GM19452 (cell line): ENCODE data around the gene LRRC45.

ENCODE experiments used
- ATAC-seq: cut with Tn5 transposase; IDR thresholded peaks from one replicate; pipeline ENCODE4 v1.9.1; 2021; ENCODE audit not compliant: unreplicated experiment

Gene LRRC45

DNA sequence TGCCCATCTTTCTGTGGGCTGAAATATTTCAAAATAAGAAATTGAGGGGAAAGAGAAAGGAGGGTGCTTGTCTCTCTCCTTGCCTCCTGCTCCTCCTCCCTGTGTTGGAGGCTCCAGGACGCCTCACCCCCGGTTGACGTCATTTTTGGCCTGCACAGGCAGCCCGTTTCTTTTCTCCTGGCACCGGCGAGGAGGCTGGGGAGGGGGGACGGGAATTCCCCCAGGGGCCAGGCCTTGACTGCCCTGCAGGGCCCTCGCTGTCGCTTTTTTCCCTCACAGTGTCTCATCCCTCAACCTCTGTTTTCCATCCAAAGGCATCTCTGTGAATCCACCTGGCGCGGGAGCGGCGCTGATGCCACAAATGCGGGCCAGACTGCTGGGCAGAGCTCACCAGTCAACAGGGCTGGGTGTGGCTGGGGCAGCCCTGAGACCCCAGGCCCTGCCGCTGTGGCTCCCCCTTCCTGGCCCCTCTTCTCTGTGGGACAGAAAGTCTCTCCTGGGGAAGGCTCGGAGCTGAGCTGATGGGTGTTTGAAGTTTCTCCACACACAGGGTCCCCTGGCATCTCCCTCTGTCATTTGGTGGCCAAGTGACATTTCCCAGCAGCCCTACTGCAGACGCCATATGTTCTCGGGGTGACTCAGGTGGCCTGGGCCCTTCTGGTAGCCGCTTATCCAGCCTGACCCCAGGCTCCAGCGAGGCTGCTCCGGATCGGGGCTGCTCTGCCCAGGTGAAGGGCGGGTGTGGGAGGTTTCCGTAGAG, 16.5 kb upstream of the LRRC45 start:
- no peak for ATAC-seq

DNA sequence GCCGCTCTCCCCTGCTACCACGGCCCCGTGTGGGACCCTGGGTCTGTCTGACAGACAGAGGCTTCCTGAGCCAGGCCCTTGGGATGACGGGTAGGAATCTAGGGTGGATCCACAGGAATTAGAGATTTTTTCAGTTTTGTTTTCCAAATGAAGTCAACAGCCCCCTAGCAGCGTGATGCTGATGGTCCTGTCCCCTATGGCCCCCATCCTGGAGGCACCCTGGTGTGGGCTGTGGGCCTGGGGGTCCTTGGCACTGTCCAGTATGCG, 15.9 kb upstream of the LRRC45 start:
- no peak for ATAC-seq

DNA sequence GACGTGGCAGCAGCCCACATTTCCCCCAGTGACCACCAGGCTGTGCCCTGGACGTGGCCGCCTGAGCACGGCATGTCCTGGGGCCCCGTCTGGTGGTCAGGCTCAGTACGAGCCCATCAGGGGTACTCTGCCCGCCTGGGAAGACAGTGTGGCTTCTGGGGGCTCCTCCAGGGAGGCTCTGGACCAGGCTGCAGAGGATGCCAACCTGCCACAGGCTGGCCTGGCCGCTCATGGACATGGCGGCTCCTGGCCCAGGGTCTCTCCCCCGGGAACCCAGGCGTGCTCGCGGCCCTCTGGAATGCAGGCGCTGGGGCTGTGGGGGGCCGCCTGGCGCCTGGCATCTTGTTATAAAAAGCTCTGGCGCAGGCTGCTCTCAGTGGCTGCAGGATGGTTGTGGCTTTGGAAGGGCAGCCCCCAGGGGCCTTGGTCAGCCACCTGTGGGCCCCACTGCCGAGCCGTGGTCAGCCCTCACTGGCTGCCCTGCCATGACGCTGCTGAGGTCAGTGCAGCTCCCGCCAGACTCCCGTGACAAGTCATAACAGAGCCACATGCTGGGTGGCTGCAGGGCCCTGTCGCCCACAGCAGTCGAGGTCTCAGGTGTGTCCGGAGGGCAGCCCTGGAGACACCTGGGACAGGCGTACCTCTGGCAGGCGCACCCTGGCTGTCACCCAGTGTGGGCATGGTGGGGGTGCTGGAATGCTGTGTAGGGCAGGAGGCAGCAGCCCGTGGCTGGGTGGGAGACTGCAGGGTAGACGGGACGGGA, 15.4 kb upstream of the LRRC45 start:
- ATAC-seq: no peak

DNA sequence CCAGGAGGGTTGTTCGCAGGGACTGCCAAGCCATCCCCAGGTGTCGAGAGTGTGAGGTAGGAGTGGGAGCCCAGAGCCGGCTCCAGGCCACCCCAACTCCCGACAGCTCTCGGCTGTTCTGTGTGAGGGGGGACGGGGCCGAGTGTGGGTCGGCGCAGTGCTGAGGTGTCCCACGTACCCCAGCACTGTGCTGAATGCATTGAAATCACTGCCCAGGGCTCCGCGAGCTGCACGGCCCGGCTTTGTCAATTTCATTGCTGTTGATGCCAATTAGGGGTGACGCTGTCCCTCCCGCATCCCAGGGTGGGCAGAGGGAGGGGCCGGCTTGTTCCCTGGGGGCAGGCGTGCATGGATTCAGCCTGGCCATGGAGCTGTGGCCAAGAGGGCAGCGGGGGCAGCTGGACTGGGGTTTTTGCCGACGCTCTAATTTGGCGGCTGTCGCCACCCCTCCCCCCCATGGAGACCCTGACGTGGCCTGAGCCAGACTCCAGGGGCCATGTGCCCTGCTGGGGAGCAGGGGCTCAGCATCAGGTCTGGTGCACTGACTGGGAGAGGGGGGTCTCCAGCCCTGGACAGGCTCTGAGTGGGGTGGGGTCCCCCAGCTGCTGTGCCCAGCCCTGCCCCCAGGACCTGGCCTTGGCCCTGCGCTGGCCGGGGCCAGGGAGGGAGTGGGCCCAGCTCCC, 14.7 kb upstream of the LRRC45 start:
- ATAC-seq: no peak

DNA sequence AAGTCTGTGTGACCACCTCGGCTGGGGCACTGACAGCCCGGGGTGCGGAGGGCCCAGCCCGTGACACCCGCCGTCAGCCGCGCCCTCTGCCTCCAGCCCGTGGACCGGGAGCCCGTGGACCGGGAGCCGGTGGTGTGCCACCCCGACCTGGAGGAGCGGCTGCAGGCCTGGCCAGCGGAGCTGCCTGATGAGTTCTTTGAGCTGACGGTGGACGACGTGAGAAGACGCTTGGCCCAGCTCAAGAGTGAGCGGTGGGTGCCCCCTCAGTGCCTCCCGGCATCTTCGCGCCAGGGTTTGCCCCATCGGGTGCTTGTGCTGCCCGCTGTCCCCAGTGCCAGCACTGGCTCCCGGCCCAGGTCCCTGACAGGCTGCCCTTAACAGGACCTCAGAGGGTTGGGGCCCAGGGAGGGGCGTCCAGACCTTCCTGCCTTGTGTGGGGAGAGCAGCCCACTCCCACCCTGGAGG, 14.1 kb upstream of the LRRC45 start:
- no peak for ATAC-seq

DNA sequence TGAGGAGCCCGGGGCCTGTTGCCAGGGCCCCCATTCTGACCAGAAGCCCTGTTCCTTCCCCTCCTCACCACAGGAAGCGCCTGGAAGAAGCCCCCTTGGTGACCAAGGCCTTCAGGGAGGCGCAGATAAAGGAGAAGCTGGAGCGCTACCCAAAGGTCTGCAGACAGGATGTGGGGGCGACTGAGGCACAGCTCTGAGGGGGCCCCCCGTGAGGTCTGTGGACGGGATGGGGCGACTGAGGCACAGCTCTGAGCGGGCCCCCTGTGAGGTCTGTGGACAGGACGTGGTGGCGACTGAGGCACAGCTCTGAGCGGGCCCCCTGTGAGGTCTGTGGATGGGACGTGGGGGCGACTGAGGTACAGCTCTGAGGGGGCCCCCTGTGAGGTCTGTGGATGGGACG, 13.7 kb upstream of the LRRC45 start:
- ATAC-seq: no peak

DNA sequence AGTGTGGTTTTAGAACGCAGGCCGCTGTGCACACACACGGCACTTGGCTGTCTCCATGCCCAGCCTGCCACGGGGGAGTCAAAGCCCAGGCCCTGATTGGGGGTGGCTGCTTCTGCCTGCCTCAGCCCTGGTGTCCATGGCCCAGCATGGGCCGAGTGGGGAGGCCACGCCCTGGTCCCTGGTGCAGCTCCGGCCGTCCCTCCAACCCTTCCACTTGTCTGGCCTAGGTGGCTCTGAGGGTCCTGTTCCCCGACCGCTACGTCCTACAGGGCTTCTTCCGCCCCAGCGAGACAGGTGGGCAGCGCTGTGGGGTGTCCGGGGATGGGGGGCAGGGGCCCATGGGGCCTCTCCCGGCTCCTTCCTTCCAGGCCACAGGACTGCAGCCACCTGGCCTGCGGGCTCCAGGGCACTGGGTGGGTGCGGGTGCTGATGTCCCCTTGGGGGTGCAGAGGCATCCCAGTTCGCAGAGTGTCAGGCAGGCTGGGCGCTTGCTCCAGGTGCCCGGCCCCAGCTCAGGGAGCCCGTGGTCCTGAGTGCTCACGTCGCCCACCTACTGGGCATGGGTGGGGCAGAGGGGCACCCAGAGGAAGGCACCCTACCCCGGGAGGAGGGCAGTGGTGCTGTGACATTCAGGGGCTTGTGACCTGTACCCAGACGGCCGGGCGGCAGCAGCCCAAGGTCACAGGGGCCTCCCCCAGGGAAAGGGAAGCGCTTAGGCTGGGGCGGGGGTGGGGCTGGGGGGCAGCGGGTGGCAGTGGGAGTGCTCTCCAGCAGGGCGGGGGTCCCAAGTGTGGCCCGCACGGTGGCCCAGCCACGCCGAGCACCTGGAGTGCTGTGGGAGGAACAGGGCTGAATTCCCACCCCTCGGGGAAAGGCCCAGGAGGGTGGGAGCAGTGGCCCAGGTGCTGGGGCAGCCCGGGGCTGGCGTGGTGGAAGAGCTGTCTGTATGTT, 12.3 kb upstream of the LRRC45 start:
- no peak for ATAC-seq

DNA sequence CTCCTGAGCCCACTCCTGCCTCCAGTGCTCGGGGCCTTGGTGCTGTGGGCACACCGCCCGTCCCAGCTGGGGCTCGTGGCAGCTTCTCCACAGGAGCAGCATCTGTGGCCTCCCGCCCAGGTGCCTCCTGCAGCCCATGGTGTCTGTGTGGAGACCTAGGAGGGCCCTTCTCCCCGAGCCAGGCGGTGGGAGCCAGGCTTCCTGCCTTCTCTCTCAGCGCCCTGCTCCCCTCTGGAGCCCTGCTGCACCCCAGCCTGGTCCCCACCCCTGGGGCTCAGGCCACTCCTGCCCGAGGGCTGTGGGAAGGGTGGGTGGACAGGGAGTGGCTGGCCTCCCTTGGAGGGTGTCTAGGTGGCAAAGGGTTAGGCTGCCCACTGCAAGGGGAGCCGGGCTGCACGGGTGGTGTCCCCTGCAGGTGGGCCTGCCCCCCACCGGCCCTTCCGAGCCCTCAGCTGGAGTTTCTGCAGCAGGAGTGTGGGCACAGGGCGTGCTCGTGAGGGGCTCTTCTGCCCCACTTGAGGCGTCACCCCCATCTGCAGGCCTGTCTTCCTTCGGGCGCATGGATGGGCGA, 11.4 kb upstream of the LRRC45 start:
- ATAC-seq: no peak

DNA sequence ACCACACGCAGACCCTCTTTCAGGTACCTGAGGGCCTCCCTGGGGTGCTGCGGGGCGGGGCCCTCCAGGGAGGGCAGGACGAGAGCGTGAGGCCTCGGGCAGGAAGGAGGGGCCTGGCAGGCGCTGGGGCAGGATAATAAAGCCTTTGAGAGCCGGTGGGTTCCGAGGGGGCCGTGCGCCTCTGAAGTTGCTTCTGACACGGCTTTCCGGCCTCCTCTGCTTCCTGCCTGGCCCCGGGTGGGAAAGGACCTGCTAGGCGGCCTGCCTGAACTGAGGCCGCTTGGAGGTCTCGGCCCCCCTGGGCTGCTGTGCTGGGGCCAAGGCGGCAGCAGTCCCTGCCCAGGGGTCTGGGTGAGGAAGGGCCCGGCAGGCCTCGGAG, 10.9 kb upstream of the LRRC45 start:
- ATAC-seq: no peak

DNA sequence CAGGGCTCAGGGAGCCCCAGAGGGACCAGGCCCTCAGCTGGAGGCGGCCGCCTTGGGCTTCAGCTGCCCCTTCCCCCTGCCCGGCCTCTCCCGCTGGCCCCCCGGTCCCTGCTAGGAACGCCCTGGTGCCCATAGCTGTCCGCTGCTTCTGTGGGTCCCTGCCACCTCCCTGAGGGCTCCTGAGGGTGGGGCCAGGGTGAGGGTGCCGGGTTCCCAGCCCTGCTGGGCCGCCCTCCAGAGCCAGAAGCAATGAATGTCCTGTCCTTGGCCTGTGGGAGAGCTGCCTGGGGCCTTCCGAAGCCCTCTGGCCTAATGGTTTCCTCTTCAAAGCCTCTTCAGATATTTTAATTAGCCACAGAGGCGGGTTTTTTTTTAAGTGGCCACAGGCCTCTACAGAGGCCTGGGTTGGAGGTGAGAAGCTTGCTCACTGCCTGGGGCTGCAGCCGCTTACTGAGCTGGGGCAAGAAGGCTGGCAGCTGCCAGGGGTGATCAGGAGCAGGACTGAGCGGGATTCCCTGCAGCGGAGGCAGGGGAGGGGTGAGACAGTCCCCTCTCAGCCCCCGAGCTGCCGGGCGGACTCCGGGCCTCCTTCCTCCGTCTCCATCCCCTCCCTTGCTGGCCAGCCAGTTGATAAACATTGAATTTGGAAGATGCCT, 10.3 kb upstream of the LRRC45 start:
- no peak for ATAC-seq

DNA sequence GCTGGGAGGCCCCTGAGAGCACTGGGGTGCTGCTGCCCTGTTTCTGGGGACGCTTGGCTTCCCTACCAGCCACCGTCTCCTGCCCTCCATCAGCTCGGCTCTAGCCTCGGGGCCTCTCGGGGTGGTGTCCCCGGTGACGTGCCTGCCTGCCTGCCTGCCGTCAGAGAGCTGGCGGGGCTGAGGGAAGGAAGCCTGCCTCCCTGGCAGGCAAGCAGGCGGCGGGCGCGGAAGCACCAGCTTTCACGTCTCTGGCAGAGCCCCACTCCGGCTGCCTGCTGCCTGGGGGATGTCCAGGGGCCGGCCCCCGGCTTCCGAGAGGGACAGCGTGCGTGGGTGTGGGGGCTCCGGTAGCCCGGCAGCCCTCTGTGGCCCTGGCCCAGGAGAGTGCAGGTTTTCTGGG, 9.8 kb upstream of the LRRC45 start:
- ATAC-seq: no peak

DNA sequence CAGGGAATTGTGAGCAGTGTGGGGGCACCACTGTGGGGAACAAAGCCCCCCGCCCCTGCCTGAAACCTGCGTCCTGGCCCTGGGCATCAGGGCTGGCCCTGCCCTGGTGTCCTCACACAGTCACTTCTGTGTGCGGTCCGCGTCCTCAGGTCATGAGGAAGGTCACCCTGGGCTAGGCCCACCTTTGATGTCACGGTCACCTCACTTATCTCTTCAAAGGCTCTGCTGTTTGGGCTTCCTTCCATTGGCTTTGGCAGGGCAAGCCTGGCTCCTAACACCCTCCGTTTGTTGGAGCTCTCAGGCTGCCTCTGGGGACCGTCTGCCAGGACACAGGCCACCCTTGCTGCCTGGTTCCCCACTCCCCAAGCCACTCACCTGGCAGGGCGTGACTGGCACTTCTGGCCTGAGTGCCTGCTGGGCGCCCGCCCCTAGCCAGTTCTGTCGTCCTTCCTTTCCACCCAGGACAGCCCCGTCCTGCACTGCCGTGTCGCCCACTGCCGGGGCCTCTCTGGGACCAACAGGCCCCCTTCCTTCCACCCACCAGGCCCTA, 9.3 kb upstream of the LRRC45 start:
- ATAC-seq: no peak

DNA sequence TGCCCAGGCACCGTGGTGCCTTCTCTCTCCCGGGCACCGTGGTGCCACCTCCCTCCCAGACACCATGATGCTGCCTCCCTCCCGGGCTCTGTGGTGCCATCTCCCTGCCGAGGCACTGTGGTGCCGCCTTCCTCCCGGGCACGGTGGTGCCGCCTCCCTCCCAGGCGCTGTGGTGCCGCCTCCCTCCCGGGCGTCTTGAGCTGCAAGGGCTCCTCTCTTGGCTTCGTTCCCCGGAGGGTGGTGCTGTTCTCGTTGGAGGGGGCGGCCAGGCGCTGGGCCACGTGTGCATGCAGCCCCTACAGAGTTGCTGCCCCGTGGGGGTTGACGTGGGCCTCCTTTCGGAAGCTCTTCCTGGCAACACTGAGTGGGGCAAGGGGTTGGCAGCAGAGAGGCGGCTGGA, 8.7 kb upstream of the LRRC45 start:
- ATAC-seq: no peak

DNA sequence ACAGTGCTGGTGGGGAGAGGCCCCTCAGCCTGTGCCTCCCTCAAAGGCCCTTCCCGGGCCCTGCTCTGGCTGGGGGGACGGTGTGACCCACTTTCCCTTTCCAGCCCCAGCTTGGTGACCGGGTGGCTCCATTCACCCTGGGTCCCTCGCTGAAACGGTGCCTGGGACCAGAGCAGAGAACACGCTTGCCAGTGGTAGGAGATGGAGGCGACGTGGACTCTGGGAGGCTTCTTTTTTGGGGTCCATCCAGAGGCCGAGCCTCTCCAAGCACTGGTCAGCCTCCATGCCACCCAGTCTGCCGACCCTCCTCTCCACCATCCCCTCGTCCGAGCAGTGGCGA, 8.2 kb upstream of the LRRC45 start:
- ATAC-seq: no peak

DNA sequence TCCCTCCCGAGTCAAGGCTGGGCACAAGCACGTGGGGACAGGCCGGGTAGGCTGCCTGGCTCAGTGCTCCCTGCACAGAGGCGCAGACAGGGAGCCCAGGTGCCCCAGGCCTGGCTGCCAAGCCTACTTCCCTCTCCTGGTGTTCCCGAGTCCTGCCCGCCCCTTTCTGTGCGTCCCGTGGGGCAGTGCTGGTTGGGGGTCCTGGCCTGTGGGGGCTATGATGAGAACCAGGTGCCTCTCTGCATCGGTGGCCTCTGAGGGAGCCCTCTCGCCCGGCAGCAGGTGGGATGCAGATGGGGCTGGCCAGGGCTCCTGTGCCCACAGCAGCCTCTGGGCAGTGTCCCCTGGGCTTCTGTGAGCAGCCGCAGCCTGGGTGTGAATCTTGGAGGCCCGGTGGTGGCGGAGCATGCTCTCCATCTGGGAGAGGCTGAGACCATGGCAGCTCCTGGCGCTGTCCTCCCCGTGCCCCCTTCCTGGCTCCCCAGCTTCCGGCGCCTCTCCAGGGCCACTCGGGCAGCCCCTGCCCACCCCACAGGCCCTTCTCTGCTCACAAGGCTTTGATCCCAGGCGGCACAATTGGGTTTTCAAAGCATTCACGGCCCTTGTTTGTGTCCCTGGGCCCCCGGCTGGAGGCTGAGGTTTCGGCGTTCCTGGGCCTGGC, 7.7 kb upstream of the LRRC45 start:
- ATAC-seq: no peak

DNA sequence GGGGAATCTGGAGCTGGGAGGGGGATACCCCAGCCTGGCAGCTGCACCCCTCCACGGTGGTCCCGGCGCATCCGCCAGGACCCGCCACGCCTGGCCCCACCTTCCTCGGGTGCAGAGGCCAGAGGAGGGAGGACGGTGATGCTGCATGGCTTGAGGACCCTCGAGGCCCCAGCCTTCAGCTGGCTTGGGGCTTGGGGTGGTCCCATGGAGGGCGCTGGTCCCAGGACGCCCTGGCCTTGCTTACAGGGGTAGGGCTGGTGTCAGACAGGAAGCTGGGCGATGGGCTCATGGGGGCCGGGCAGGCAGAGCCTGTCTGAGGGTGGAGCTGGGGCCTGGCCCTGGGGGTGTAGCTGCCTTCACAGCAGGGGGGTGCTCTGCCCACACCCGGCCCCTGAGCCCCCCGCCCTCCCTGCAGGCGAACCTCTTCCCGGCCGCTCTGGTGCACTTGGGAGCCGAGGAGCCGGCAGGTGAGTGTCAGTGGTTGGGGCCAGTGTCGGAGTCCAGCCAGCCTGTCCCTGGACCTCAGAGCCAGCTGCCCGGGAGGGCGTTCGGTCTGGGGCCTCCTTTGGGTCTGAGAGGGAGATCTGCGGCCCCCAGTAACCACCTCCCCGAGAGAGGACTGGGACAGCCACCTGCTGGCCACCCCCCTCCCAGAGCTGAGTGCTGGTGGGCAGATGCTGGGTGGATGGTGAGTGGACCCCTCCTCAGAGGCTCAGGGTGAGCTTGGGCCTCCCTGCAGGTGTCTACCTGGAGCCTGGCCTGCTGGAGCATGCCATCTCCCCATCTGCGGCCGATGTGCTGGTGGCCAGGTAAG, 6.8 kb upstream of the LRRC45 start:
- no peak for ATAC-seq

DNA sequence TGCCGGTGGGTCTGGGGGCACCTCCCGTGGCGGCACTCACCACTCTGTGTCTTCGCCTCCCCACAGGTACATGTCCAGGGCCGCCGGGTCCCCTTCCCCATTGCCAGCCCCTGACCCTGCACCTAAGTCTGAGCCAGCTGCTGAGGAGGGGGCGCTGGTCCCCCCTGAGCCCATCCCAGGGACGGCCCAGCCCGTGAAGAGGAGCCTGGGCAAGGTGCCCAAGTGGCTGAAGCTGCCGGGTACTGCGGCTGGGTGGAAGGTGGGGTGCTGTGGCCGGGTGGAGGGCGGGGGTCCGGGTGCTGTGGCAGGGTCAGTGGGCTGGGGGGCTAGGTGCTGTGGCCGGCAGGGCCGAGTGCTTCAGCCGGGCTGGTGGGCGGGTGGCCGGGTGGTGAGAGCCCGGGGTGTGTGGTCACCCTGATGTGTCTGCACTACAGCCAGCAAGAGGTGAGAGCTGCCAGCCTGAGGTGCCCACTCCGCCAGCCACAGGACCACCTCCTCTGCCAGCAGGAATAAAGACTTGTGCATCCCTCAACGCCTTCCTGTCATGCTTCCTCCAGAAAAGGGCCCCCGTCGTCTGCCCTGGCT, 6.1 kb upstream of the LRRC45 start:
- ATAC-seq: no peak

DNA sequence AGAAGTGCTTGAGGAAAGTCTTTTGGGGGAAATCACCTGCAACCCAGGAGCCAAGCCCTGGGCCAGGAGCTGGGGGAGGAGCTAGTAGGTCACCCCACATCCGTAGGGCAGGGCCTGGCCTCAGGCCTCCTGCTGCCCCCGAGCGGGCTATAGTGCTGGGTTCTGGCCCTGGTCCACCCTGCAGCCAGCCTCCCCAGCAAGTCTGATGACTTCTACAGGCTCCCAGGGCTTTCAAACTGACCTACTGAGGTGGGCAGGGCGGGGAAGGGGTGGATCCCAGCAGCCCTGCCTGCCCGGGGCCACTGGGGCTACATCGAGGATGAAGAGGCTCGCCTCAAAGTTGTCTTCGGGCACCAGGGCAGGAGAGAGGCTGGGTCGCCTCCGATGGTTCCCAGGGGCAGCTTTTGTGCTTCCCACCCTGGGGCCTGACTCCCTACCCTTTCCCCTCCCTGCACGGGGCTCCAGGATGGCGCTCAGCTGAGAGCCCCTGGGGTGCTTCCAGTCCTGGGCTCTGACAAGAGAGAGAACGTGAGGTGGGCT, 5.4 kb upstream of the LRRC45 start:
- ATAC-seq: no peak
